OCI-LY3 (cell line): ENCODE results near the gene SLX9.

Source experiments
- H2AFZ ChIP-seq: fragments of 200-600, 300-600 bp; shearing (Covaris generic); 2 replicates; pipeline ENCODE4 v1.6.0; 2014; ENCODE audit warnings: antibody characterized with exemption, low read depth, low read length
- H3K27ac ChIP-seq: fragments of 200-600, 300-600 bp; sonication (generic); 2 replicates; pipeline ENCODE4 v1.5.1; 2014; ENCODE audit warnings: mild to moderate bottlenecking, low read length, moderate library complexity, mixed read lengths
- H3K27me3 ChIP-seq: fragments of 200-600, 300-600 bp; sonication (generic); 2 replicates; pipeline ENCODE4 v1.6.1; 2014; ENCODE audit warnings: low read depth, low read length, mixed read lengths
- H3K36me3 ChIP-seq: fragments of 200-600, 300-600 bp; sonication (generic); replicated peaks from 2 replicates; pipeline ENCODE3; 2014; ENCODE audit warnings: low read depth, low read length, mixed read lengths
- H3K4me1 ChIP-seq: fragments of 300-600, 200-600 bp; sonication (generic); 2 replicates; pipeline ENCODE4 v1.6.1; 2014; ENCODE audit warnings: low read length, mixed read lengths
- H3K4me2 ChIP-seq: fragments of 200-600, 300-600 bp; sonication (generic); 2 replicates; pipeline ENCODE4 v1.6.1; 2014; ENCODE audit warnings: low read length, mixed read lengths
- H3K4me3 ChIP-seq: fragments of 300-600, 200-600 bp; sonication (generic); 2 replicates; pipeline ENCODE4 v1.5.1; 2014; ENCODE audit warnings: antibody characterized with exemption, mild to moderate bottlenecking, low read length, moderate library complexity
- H3K79me2 ChIP-seq: fragments of 300-600, 200-600 bp; shearing (Covaris generic); 2 replicates; pipeline ENCODE4 v1.6.1; 2014; ENCODE audit warnings: mild to moderate bottlenecking, low read length, mixed read lengths
- H3K9ac ChIP-seq: fragments of 300-600, 200-600 bp; shearing (Covaris generic); 2 replicates; pipeline ENCODE4 v1.6.0; 2014; ENCODE audit warnings: mild to moderate bottlenecking, low read length, moderate library complexity
- H3K9me3 ChIP-seq: fragments of 200-600, 300-600 bp; shearing (Covaris generic); 2 replicates; pipeline ENCODE4 v1.6.1; 2014; ENCODE audit warnings: low read length, mixed read lengths; ENCODE audit not compliant: insufficient read depth
- H4K20me1 ChIP-seq: fragments of 200-600, 300-600 bp; sonication (generic); 2 replicates; pipeline ENCODE4 v1.6.1; 2016; ENCODE audit warnings: low read length, mixed read lengths; ENCODE audit not compliant: insufficient read depth
- EZH2phosphoT487 ChIP-seq: fragments of 200-600 bp; shearing (Covaris generic); IDR thresholded peaks from 2 replicates; pipeline ENCODE4 v1.6.1; 2018; ENCODE audit warnings: antibody characterized with exemption, mixed run types, low read depth
- TF ChIP-seq, protein P1 (sequence below): fragments of 200-600, 300-600 bp; sonication (generic); IDR thresholded peaks from 2 replicates; pipeline ENCODE4 v1.5.1; 2014; ENCODE audit warnings: antibody characterized with exemption, low read length, low read depth

The SLX9 gene

GRCh38 chr21:44987301-44987885, 47.6 kb downstream of the SLX9 start:
- no peaks in the 10 kb centered on the region for H3K27me3 ChIP-seq
- no peak overlapping the region for H3K4me3 ChIP-seq
- TF ChIP-seq, protein P1, sequence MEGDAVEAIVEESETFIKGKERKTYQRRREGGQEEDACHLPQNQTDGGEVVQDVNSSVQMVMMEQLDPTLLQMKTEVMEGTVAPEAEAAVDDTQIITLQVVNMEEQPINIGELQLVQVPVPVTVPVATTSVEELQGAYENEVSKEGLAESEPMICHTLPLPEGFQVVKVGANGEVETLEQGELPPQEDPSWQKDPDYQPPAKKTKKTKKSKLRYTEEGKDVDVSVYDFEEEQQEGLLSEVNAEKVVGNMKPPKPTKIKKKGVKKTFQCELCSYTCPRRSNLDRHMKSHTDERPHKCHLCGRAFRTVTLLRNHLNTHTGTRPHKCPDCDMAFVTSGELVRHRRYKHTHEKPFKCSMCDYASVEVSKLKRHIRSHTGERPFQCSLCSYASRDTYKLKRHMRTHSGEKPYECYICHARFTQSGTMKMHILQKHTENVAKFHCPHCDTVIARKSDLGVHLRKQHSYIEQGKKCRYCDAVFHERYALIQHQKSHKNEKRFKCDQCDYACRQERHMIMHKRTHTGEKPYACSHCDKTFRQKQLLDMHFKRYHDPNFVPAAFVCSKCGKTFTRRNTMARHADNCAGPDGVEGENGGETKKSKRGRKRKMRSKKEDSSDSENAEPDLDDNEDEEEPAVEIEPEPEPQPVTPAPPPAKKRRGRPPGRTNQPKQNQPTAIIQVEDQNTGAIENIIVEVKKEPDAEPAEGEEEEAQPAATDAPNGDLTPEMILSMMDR: no peak
- no peak for TF ChIP-seq EZH2phosphoT487
- H3K27ac ChIP-seq: no peak overlapping the region
- no peaks in the 10 kb centered on the region for H3K9me3 ChIP-seq
- no peaks in the 10 kb centered on the region for H3K4me1 ChIP-seq
- H4K20me1 ChIP-seq: no peaks in the 10 kb centered on the region
- H3K4me2 ChIP-seq: no peak overlapping the region
- no peak overlapping the region for H3K9ac ChIP-seq
- no peak overlapping the region for H2AFZ ChIP-seq
- no peaks in the 10 kb centered on the region for H3K36me3 ChIP-seq
- H3K79me2 ChIP-seq: no peaks in the 10 kb centered on the region

- Histone ChIP-seq H3K36me3 (no peaks in the 10 kb centered on the region), H3K4me2 (no peak overlapping the region), H3K4me1 (no peaks in the 10 kb centered on the region), H3K79me2 (no peaks in the 10 kb centered on the region), H4K20me1 (no peaks in the 10 kb centered on the region), H2AFZ (no peak overlapping the region), H3K27ac (no peak overlapping the region), H3K4me3 (no peak overlapping the region), H3K9ac (no peak overlapping the region), H3K27me3 (no peaks in the 10 kb centered on the region), H3K9me3 (no peaks in the 10 kb centered on the region)
- TF ChIP-seq EZH2phosphoT487: no peak
- TF ChIP-seq, protein P1: no peak
These were observed 48.2 kb downstream of the SLX9 start for GRCh38 chr21:44987886-44988606.

DNA sequence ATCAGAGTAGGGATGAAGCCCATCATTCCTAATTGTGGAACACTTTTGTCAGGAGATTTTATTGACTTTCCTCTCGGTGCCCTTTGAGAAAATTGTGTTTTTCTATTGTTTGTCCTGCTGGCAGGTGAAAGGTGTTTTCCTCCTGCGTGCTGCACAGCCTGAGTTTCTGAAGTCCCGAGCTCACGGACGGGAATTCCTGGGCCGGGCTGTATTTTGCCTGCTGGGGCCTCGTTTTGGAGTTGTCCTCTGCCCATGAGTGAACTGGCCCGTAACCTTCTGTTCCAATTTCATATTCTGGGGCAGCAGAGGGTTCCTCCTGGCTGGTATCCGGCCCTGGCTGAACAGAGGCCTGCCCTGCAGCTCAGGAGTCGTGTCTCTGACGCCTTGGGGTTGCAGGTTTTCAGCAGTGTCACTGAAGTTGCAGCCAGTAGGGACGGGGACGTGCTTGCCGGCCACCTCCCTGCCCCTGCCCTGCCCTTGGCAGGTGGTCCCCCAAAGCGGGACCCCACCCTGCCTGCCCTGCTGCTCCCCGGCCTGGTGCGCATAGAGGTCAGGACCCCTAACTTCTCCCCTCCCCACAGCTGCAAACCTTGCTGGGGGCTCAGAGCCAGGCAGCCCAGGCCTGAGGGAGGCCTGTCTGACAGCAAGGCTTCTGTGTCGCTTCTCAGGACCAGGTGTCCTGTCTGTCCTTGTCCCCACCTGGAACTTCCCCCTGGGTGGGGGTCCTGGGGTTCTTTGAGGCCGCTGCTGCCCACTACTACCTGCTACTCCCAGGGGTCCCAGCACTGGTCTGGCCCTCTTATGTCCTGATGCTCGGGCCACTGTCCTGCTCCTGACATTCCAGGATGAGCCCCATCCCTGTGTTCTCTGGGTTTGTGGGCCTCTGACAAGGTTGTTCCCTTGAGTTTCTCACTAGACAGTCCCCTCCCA, 49.0 kb downstream of the SLX9 start:
- Histone ChIP-seq H3K4me2 (no peak overlapping the region), H3K36me3 (no peaks in the 10 kb centered on the region), H3K27me3 (no peaks in the 10 kb centered on the region), H3K4me3 (no peak overlapping the region), H3K9ac (no peak overlapping the region), H3K27ac (no peak overlapping the region), H4K20me1 (no peaks in the 10 kb centered on the region), H2AFZ (no peak overlapping the region), H3K79me2 (no peaks in the 10 kb centered on the region), H3K4me1 (no peaks in the 10 kb centered on the region), H3K9me3 (no peaks in the 10 kb centered on the region)
- TF ChIP-seq, protein P1: no peak
- no peak for TF ChIP-seq EZH2phosphoT487

- Histone ChIP-seq H3K79me2 (no peaks in the 10 kb centered on the region), H4K20me1 (no peaks in the 10 kb centered on the region), H3K4me2 (no peak overlapping the region), H3K9ac (no peak overlapping the region), H3K9me3 (no peaks in the 10 kb centered on the region), H3K4me3 (no peak overlapping the region), H3K4me1 (no peaks in the 10 kb centered on the region), H3K27me3 (no peaks in the 10 kb centered on the region), H3K36me3 (no peaks in the 10 kb centered on the region), H2AFZ (no peak overlapping the region), H3K27ac (no peak overlapping the region)
- TF ChIP-seq, protein P1: no peak
- TF ChIP-seq EZH2phosphoT487: no peak
These were observed 49.7 kb downstream of the SLX9 start for GRCh38 chr21:44989537-44989886.
